A549 (cell line): ENCODE measurements around the gene FBP2. TPM values are rescaled to one million over a fixed set of nuclear protein-coding genes. Genes with fewer than 3 reads are reported as not detected.

ENCODE experiments used
- ATAC-seq, 2 experiments: fragments of 200-7000 bp in 1 of 2; fragments of >200 bp in 1 of 2; cut with Nextera tagmentation in 1 of 2; cut with Tn5 transposase in 1 of 2; 3 replicates each; pipeline versions ENCODE4 v1.8.0 to v1.9.1; 2018 to 2020; ENCODE audit warnings: mild to moderate bottlenecking in 1 of 2, moderate library complexity in 1 of 2
- CTCF ChIA-PET: fragments of 300-600 bp; sonication (Branson Sonifier 250); formaldehyde crosslinking; extraction: SDS; loops from one replicate; lab custom pipeline; 2021; ENCODE audit warnings: antibody characterized with exemption, inconsistent platforms; lab: Yijun Ruan, JAX
- POLR2A ChIA-PET: fragments of 350-600 bp; formaldehyde crosslinking; extraction: SDS; loops from one replicate; lab custom pipeline; 2021; ENCODE audit warnings: antibody characterized with exemption, inconsistent platforms; lab: Yijun Ruan, JAX
- DNase-seq, 2 experiments: peaks; one replicate each; pipeline versions ENCODE4 v3.0.0 to v3.0.0-alpha.2; 2011 to 2016; ENCODE audit warnings: low read depth in 1 of 2, low spot score in 1 of 2
- FAIRE-seq: peaks from 2 replicates; lab custom pipeline; 2011; peaks lifted over from hg19 to GRCh38; lab: Jason Lieb, UNC
- H3K27ac ChIP-seq, 2 experiments: fragments of >200 bp; sonication (Bioruptor Twin); formaldehyde crosslinking; 3 replicates each; pipeline ENCODE4 v1.5.1; 2016 to 2017
- H3K4me1 ChIP-seq: fragments of >200 bp; sonication (Bioruptor Twin); formaldehyde crosslinking; 3 replicates; pipeline ENCODE4 v1.6.1; 2016
- H3K4me2 ChIP-seq: fragments of >200 bp; sonication (Bioruptor Twin); formaldehyde crosslinking; 3 replicates; pipeline ENCODE4 v1.6.1; 2016
- H3K4me3 ChIP-seq: fragments of >200 bp; sonication (Bioruptor Twin); formaldehyde crosslinking; 3 replicates; pipeline ENCODE4 v1.5.1; 2016
- H3K9me3 ChIP-seq: fragments of >200 bp; sonication (Bioruptor Twin); formaldehyde crosslinking; 3 replicates; pipeline ENCODE4 v1.6.1; 2016
- CBX2 ChIP-seq: fragments of 200-600 bp; sonication (generic); IDR thresholded peaks from 2 replicates; pipeline ENCODE4 v1.6.1; 2016; ENCODE audit warnings: low read depth, mild to moderate bottlenecking, borderline replicate concordance
- CBX8 ChIP-seq: fragments of 200-600 bp; sonication (generic); IDR thresholded peaks from 2 replicates; pipeline ENCODE4 v1.6.1; 2016
- CHD2 ChIP-seq: fragments of 150-350 bp; IDR thresholded peaks from 2 replicates; pipeline ENCODE4 v1.6.1; 2014; ENCODE audit warnings: low read length; ENCODE audit not compliant: partially characterized antibody
- EP300 ChIP-seq, 2 experiments: fragments of >200 bp; sonication (Bioruptor Twin); formaldehyde crosslinking; IDR thresholded peaks; 2 replicates in 1 of 2; 3 replicates in 1 of 2; pipeline ENCODE4 v1.6.1; 2016 to 2017
- ESRRA ChIP-seq: fragments of 150-350 bp; IDR thresholded peaks from 2 replicates; pipeline ENCODE4 v1.6.1; 2014; ENCODE audit warnings: mild to moderate bottlenecking, low read length, borderline replicate concordance
- HOXB13 ChIP-seq: fragments of 250-450 bp; sonication (Bioruptor Pico); IDR thresholded peaks from 2 replicates; pipeline ENCODE4 v1.5.0; 2020; ENCODE audit warnings: low read depth, mild to moderate bottlenecking, moderate library complexity
- JUNB ChIP-seq: fragments of >200 bp; sonication (Bioruptor Twin); formaldehyde crosslinking; IDR thresholded peaks from 2 replicates; pipeline ENCODE4 v1.6.1; 2016
- KDM5A ChIP-seq: fragments of 200-600 bp; sonication (generic); IDR thresholded peaks from 2 replicates; pipeline ENCODE4 v1.6.1; 2016; ENCODE audit warnings: antibody characterized with exemption, mild to moderate bottlenecking
- MAFK ChIP-seq: fragments of 450-650 bp; IDR thresholded peaks from 2 replicates; pipeline ENCODE4 v1.6.1; 2014; ENCODE audit not compliant: partially characterized antibody
- MAZ ChIP-seq: fragments of 150-350 bp; IDR thresholded peaks from 2 replicates; pipeline ENCODE4 v1.6.1; 2014; ENCODE audit warnings: antibody characterized with exemption, low read depth, low read length, borderline replicate concordance
- MYC ChIP-seq: IDR thresholded peaks from 2 replicates; pipeline ENCODE4 v1.6.1; 2012; ENCODE audit warnings: mild to moderate bottlenecking, inconsistent platforms, low read length, improper control_type of control experiment, borderline replicate concordance
- PHF8 ChIP-seq: fragments of 200-600 bp; sonication (generic); IDR thresholded peaks from 2 replicates; pipeline ENCODE4 v1.6.1; 2016; ENCODE audit warnings: low read depth, mild to moderate bottlenecking, antibody characterized with exemption, moderate library complexity, borderline replicate concordance
- POLR2A ChIP-seq: IDR thresholded peaks from 2 replicates; pipeline ENCODE4 v1.6.1; 2012; ENCODE audit warnings: mild to moderate bottlenecking, low read length
- POLR2AphosphoS2 ChIP-seq: conservative IDR thresholded peaks from 2 replicates; pipeline ENCODE4 v1.6.1; 2012; ENCODE audit warnings: low read length, improper control_type of control experiment, inconsistent platforms
- RAD21 ChIP-seq, 2 experiments: fragments of >200 bp in 1 of 2; sonication (Bioruptor Twin) in 1 of 2; formaldehyde crosslinking in 1 of 2; IDR thresholded peaks in 1 of 2; conservative IDR thresholded peaks in 1 of 2; 2 replicates in 1 of 2; 3 replicates in 1 of 2; pipeline ENCODE4 v1.6.1; 2012 to 2018; ENCODE audit warnings: inconsistent platforms in 1 of 2
- RFX5 ChIP-seq: fragments of 450-650 bp; IDR thresholded peaks from 2 replicates; pipeline ENCODE4 v1.7.1; 2014; ENCODE audit warnings: antibody characterized with exemption, mild to moderate bottlenecking, moderate library complexity
- SMC3 ChIP-seq: fragments of >200 bp; sonication (Bioruptor Twin); formaldehyde crosslinking; IDR thresholded peaks from 3 replicates; pipeline ENCODE4 v1.6.1; 2018; ENCODE audit warnings: inconsistent platforms
- SREBF2 ChIP-seq: fragments of 450-650 bp; IDR thresholded peaks from 2 replicates; pipeline ENCODE4 v1.6.1; 2014; ENCODE audit warnings: mild to moderate bottlenecking, moderate library complexity
- ZC3H11A ChIP-seq: fragments of 450-650 bp; IDR thresholded peaks from 2 replicates; pipeline ENCODE4 v1.6.1; 2014; ENCODE audit warnings: antibody characterized with exemption, mild to moderate bottlenecking
- ZFP36 ChIP-seq: fragments of 450-650 bp; IDR thresholded peaks from 2 replicates; pipeline ENCODE4 v1.6.1; 2014; ENCODE audit warnings: borderline replicate concordance; ENCODE audit not compliant: partially characterized antibody
- WGBS: methylation state at CpG from one replicate; pipeline ENCODE4 v1.1.6; 2017; ENCODE audit errors: missing lambda C conversion rate; 5-methylcytosine and 5-hydroxymethylcytosine counted together
- polyA plus RNA-seq, 4 experiments: library from polyadenylated mRNA; depleted of rRNA in 3 of 4; stranded (reverse); fragments of >200 nt; fragmentation: RNase III in 1 of 4; extraction: RNeasy Plus Mini Kit Qiagen cat#74134 plus additional on column Dnase treatment in 1 of 4; gene quantifications; 2 replicates in 3 of 4; 3 replicates in 1 of 4; pipeline ENCODE4 v1.2.3, GENCODE V29; 2011 to 2017
- TF ChIP-seq, protein P1 (sequence below): IDR thresholded peaks from 2 replicates; pipeline ENCODE4 v1.6.1; 2012
- TF ChIP-seq, protein P2 (sequence below): fragments of 150-350 bp; IDR thresholded peaks from 2 replicates; pipeline ENCODE4 v1.6.1; 2014; ENCODE audit warnings: low read depth, mild to moderate bottlenecking, low read length
- TF ChIP-seq, protein P3 (sequence below): fragments of >200 bp; sonication (Bioruptor Twin); formaldehyde crosslinking; IDR thresholded peaks from 3 replicates; pipeline ENCODE4 v1.5.1; 2016
- TF ChIP-seq, protein P4 (sequence below): fragments of 250-450 bp; sonication (Bioruptor Pico); IDR thresholded peaks from 2 replicates; pipeline ENCODE4 v1.5.0; 2021; ENCODE audit warnings: mild to moderate bottlenecking, moderate library complexity, borderline replicate concordance
- TF ChIP-seq, protein P5 (sequence below): fragments of >200 bp; sonication (Bioruptor Twin); formaldehyde crosslinking; IDR thresholded peaks from 3 replicates; pipeline ENCODE4 v1.6.1; 2016

Gene FBP2
- polyA plus RNA-seq, 2 of the 4 experiments (the other 2 are of a cell fraction) = not detected

DNA sequence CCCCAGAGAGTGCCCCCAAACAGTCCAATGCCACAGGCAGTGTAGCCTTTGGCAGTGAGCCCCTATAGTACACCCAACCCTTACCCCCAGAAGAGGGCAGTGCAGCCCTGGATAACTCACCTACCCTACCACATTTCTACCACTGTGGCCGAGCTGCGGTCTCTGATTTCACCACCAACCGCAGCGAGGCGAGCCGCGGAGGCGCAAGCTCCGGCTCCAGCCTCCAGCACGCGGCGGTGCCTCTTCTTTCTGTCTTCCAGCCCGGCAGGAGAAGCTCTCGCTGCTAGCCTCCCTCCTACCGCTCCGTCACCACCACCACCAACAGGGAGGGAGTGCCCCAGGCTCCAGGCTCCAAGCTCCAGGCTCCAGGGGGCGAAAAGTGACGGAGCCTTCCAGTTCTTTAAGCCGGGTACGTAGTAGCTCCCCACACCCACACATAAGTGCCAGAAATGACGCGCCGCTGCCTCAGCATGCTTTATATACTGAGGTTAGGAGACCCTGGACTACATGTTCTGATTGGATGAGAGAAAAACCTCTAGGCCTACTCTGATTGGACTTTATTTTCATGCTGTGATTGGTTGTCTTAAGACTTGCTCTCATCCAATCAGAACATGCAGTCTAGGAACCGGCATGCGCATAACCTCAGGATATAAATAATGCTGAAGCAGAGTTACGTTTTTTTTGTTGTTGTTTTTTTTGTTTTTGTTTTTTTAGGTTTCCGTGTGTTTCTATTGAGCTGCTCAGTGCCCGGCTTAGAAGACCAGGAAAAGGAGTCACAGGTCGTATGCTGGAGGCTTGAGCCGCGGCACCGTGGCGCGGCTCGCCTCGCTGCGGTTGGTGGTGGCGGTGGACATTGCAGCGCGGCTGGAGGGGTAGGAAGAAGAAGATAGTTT is 38.9 kb downstream of the FBP2 start, which contains the start of gene PCAT7:
PCAT7 (plus strand) TSS at position 645 of the 893 bp plus-strand sequence.
- peaks cover 8% of the 10 kb centered on the region; the same call in 1 of the 3 replicates for H3K4me1 ChIP-seq
- H3K4me3 ChIP-seq = peak within 1 kb of the TSS; percentile 63
- H3K4me2 ChIP-seq = peak within 1 kb of the TSS; percentile 90
- POLR2A ChIA-PET = interaction anchor here (0.5 to 1.2 kb wide), 7 partner anchors 21 to 577 kb away, joined by 3 to 4 read pairs (median 3); no protein-coding TSS in a partner anchor
- no peak for TF ChIP-seq HOXB13 (CRISPR knock-in tag)
- peak; percentile 78 to 88 for TF ChIP-seq RAD21 (conservative IDR thresholded peaks at IDR 0.05 in 1 of 2, IDR thresholded peaks at IDR 0.05 in 1 of 2)
- peak; percentile 71 for TF ChIP-seq POLR2A
- no peak for TF ChIP-seq ZC3H11A
- TF ChIP-seq, protein P1, sequence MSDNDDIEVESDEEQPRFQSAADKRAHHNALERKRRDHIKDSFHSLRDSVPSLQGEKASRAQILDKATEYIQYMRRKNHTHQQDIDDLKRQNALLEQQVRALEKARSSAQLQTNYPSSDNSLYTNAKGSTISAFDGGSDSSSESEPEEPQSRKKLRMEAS = peak; percentile 60; the same call in 1 of the 2 replicates
- no peak for TF ChIP-seq POLR2AphosphoS2
- TF ChIP-seq KDM5A = peak; percentile 77
- TF ChIP-seq, protein P2, sequence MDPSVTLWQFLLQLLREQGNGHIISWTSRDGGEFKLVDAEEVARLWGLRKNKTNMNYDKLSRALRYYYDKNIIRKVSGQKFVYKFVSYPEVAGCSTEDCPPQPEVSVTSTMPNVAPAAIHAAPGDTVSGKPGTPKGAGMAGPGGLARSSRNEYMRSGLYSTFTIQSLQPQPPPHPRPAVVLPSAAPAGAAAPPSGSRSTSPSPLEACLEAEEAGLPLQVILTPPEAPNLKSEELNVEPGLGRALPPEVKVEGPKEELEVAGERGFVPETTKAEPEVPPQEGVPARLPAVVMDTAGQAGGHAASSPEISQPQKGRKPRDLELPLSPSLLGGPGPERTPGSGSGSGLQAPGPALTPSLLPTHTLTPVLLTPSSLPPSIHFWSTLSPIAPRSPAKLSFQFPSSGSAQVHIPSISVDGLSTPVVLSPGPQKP = no peak
- TF ChIP-seq MYC = peak; percentile 22; the same call in 1 of the 2 replicates
- no peak for TF ChIP-seq CHD2
- TF ChIP-seq, protein P3, sequence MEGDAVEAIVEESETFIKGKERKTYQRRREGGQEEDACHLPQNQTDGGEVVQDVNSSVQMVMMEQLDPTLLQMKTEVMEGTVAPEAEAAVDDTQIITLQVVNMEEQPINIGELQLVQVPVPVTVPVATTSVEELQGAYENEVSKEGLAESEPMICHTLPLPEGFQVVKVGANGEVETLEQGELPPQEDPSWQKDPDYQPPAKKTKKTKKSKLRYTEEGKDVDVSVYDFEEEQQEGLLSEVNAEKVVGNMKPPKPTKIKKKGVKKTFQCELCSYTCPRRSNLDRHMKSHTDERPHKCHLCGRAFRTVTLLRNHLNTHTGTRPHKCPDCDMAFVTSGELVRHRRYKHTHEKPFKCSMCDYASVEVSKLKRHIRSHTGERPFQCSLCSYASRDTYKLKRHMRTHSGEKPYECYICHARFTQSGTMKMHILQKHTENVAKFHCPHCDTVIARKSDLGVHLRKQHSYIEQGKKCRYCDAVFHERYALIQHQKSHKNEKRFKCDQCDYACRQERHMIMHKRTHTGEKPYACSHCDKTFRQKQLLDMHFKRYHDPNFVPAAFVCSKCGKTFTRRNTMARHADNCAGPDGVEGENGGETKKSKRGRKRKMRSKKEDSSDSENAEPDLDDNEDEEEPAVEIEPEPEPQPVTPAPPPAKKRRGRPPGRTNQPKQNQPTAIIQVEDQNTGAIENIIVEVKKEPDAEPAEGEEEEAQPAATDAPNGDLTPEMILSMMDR = peak; percentile 86
- no peak for TF ChIP-seq ESRRA
- TF ChIP-seq SMC3 = peak; percentile 80
- no peak for TF ChIP-seq CBX8
- no peak for TF ChIP-seq ZFP36
- TF ChIP-seq, protein P4, sequence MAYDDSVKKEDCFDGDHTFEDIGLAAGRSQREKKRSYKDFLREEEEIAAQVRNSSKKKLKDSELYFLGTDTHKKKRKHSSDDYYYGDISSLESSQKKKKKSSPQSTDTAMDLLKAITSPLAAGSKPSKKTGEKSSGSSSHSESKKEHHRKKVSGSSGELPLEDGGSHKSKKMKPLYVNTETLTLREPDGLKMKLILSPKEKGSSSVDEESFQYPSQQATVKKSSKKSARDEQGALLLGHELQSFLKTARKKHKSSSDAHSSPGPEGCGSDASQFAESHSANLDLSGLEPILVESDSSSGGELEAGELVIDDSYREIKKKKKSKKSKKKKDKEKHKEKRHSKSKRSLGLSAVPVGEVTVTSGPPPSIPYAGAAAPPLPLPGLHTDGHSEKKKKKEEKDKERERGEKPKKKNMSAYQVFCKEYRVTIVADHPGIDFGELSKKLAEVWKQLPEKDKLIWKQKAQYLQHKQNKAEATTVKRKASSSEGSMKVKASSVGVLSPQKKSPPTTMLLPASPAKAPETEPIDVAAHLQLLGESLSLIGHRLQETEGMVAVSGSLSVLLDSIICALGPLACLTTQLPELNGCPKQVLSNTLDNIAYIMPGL = no peak
- no peak for TF ChIP-seq SREBF2
- no peak for TF ChIP-seq CBX2
- TF ChIP-seq MAZ = no peak
- TF ChIP-seq RFX5 = 0 out of 2 replicates have a peak, but pooled peaks have one; percentile 26
- TF ChIP-seq, protein P5, sequence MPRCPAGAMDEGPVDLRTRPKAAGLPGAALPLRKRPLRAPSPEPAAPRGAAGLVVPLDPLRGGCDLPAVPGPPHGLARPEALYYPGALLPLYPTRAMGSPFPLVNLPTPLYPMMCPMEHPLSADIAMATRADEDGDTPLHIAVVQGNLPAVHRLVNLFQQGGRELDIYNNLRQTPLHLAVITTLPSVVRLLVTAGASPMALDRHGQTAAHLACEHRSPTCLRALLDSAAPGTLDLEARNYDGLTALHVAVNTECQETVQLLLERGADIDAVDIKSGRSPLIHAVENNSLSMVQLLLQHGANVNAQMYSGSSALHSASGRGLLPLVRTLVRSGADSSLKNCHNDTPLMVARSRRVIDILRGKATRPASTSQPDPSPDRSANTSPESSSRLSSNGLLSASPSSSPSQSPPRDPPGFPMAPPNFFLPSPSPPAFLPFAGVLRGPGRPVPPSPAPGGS = 0 out of 3 replicates have a peak, but pooled peaks have one; percentile 45
- TF ChIP-seq EP300 (IDR thresholded peaks at IDR 0.05) = no peak
- TF ChIP-seq PHF8 = peak; percentile 73
- peak; percentile 63 for TF ChIP-seq MAFK
- no peak for TF ChIP-seq JUNB
- ATAC-seq (peak; percentile 99), DNase-seq (peak; percentile 64 to 88), FAIRE-seq (no peak)
- 28% methylated on average over 40 of the region's 40 CpGs for WGBS
- CTCF ChIA-PET = interaction anchor here (0.6 to 2.6 kb wide), 44 partner anchors 8 to 1663 kb away, joined by 3 to 29 read pairs (median 4); partner anchors contain the start of gene FBP2
- peak within 1 kb of the TSS; percentile 80 to 87 for H3K27ac ChIP-seq
- no peaks in the 10 kb centered on the region for H3K9me3 ChIP-seq
